MCF 10A (cell line): ENCODE measurements around the gene SMAD6. TPM values are rescaled to one million over a fixed set of nuclear protein-coding genes. Genes with fewer than 3 reads are reported as not detected.

Experiments used
- Bru-seq: library from RNA; stranded (reverse); fragments of 400-500 nt; gene quantifications from one replicate; lab custom pipeline; 2021; lab: Mats Ljungman, UMichigan
- BruChase-seq, 2 experiments: library from RNA; stranded (reverse); fragments of 400-500 nt; gene quantifications; one replicate each; lab custom pipeline; 2021; lab: Mats Ljungman, UMichigan
- BruUV-seq: library from RNA; stranded (reverse); fragments of 400-500 nt; replicated peaks from 2 replicates; lab custom pipeline; 2021; lab: Mats Ljungman, UMichigan
- CTCF ChIA-PET: fragments of 300-600 bp; sonication (Branson Sonifier 250); formaldehyde crosslinking; extraction: SDS; loops from one replicate; lab custom pipeline; 2021; ENCODE audit warnings: antibody characterized with exemption, inconsistent platforms; lab: Yijun Ruan, JAX
- POLR2A ChIA-PET: fragments of 300-600, 350-650 bp; sonication (Branson Sonifier 250); formaldehyde crosslinking; extraction: SDS; loops from one replicate; lab custom pipeline; 2020; ENCODE audit warnings: antibody characterized with exemption, inconsistent platforms; lab: Yijun Ruan, JAX
- DNase-seq: peaks from one replicate; pipeline ENCODE4 v3.0.0-alpha.2; 2018; ENCODE audit not compliant: unreplicated experiment
- H3K27ac Mint-ChIP-seq: one replicate; pipeline ENCODE4 v1.8.0; 2022; ENCODE audit warnings: mild to moderate bottlenecking, low read depth, mixed read lengths; ENCODE audit not compliant: unreplicated experiment
- H3K27me3 Mint-ChIP-seq: one replicate; pipeline ENCODE4 v1.8.0; 2022; ENCODE audit warnings: mixed read lengths; ENCODE audit not compliant: insufficient read depth, unreplicated experiment
- H3K36me3 Mint-ChIP-seq: one replicate; pipeline ENCODE4 v1.8.0; 2022; ENCODE audit warnings: mild to moderate bottlenecking, moderate library complexity, mixed read lengths; ENCODE audit not compliant: insufficient read depth, unreplicated experiment
- H3K4me1 Mint-ChIP-seq: one replicate; pipeline ENCODE4 v1.8.0; 2022; ENCODE audit warnings: mixed read lengths; ENCODE audit not compliant: insufficient read depth, unreplicated experiment
- H3K4me3 Mint-ChIP-seq: one replicate; pipeline ENCODE4 v1.8.0; 2022; ENCODE audit warnings: mild to moderate bottlenecking, moderate library complexity, mixed read lengths; ENCODE audit not compliant: unreplicated experiment
- H3K9me3 Mint-ChIP-seq: one replicate; pipeline ENCODE4 v1.8.0; 2022; ENCODE audit warnings: mixed read lengths; ENCODE audit not compliant: unreplicated experiment
- intact Hi-C: fragments of 100-400 bp; cut with micrococcal nuclease; formaldehyde crosslinking; loops from 2 replicates; pipeline ENCODE4 v1.14.1; 2022
- long read RNA-seq: library from polyadenylated mRNA; stranded (forward); transcript quantifications from one replicate; pipeline ENCODE4 v2.0.0, GENCODE V29; 2022
- total RNA-seq: library from RNA; stranded (reverse); gene quantifications from 2 replicates; pipeline ENCODE4 v1.2.3, GENCODE V29; 2022
- TF ChIP-seq, protein P1 (sequence below): fragments of 200-600 bp; IDR thresholded peaks from one replicate; pipeline ENCODE4 v1.8.0; 2022; ENCODE audit warnings: antibody characterized with exemption, mild to moderate bottlenecking; ENCODE audit not compliant: unreplicated experiment

Gene SMAD6
- total RNA-seq (not detected in 2 replicates), Bru-seq, nascent RNA (percentile 11 among the genes with signal in this experiment), BruChase-seq, experiment 1, labeled RNA remaining after a 6-hour chase (percentile 11 among the genes with signal in this experiment), BruChase-seq, experiment 2, labeled RNA remaining after a 2-hour chase (percentile 9 among the genes with signal in this experiment)
- long read RNA-seq, result 0 reads

- Mint-ChIP-seq H3K4me1 (peaks cover 12% of the 10 kb centered on the region), H3K9me3 (no peaks in the 10 kb centered on the region), H3K36me3 (no peaks in the 10 kb centered on the region), H3K27ac (no peak within 1 kb of the TSS), H3K4me3 (peak within 1 kb of the TSS; percentile 79), H3K27me3 (peaks cover 18% of the 10 kb centered on the region)
- intact Hi-C loops, result loop anchor here (5.0 kb wide), 1 partner anchor 150 kb away; no protein-coding TSS in a partner anchor
- ChIA-PET POLR2A (interaction anchor here (0.5 to 2.3 kb wide), 11 partner anchors 9 to 1344 kb away, joined by 3 to 8 read pairs (median 3); partner anchors contain the start of genes RPL4 and ZWILCH), CTCF (interaction anchor here (0.6 to 2.3 kb wide), 6 partner anchors 9 to 833 kb away, joined by 3 to 8 read pairs (median 3); partner anchors contain the start of gene RAB11A)
- BruUV-seq, result no TSS peak
- TF ChIP-seq, protein P1, sequence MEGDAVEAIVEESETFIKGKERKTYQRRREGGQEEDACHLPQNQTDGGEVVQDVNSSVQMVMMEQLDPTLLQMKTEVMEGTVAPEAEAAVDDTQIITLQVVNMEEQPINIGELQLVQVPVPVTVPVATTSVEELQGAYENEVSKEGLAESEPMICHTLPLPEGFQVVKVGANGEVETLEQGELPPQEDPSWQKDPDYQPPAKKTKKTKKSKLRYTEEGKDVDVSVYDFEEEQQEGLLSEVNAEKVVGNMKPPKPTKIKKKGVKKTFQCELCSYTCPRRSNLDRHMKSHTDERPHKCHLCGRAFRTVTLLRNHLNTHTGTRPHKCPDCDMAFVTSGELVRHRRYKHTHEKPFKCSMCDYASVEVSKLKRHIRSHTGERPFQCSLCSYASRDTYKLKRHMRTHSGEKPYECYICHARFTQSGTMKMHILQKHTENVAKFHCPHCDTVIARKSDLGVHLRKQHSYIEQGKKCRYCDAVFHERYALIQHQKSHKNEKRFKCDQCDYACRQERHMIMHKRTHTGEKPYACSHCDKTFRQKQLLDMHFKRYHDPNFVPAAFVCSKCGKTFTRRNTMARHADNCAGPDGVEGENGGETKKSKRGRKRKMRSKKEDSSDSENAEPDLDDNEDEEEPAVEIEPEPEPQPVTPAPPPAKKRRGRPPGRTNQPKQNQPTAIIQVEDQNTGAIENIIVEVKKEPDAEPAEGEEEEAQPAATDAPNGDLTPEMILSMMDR, result no peak
- DNase-seq, result peak; percentile 98
Observed at GRCh38 chr15:66702035-66702786, at the start of gene SMAD6. Gene SMAD6 (plus strand): TSS chr15:66702236. CDS start chr15:66703259, 1,023 bp downstream.

- no TSS peak for BruUV-seq
- H3K36me3 Mint-ChIP-seq, result no peaks in the 10 kb centered on the region
- H3K4me3 Mint-ChIP-seq, result no peak overlapping the region
- ChIA-PET CTCF (no interaction called here), POLR2A (no interaction called here)
- intact Hi-C loops, result no loop called here
- H3K27me3 Mint-ChIP-seq, result no peaks in the 10 kb centered on the region
- no peaks in the 10 kb centered on the region for H3K4me1 Mint-ChIP-seq
- no peak for DNase-seq
- TF ChIP-seq, protein P1, result no peak
- no peak overlapping the region for H3K27ac Mint-ChIP-seq
- H3K9me3 Mint-ChIP-seq, result no peaks in the 10 kb centered on the region
Observed at GRCh38 chr15:66652806-66653205, 49.2 kb upstream of the SMAD6 start.

DNA sequence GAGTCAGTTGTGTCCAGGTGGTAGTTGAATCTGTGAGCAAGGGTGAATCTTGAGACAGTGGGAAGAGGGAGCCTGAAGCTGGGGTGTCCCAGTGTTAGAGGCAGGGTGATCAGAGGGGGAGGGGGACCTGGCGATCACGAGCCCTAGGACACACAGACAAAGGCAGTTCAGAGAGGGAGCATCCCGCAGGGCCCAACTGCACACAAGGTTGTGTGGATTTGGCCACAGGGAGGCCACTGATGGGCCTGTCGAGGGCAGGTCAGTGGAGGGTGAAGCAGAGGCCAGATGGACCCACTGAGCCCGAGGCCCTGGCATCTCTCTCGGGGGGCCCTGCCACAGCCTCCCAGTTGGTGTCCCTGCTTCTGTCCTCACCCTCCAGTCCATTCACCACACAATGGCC, 48.6 kb upstream of the SMAD6 start:
- no peaks in the 10 kb centered on the region for H3K36me3 Mint-ChIP-seq
- no peak overlapping the region for H3K4me3 Mint-ChIP-seq
- TF ChIP-seq, protein P1, result no peak
- ChIA-PET CTCF (no interaction called here), POLR2A (no interaction called here)
- H3K4me1 Mint-ChIP-seq, result no peaks in the 10 kb centered on the region
- no peaks in the 10 kb centered on the region for H3K9me3 Mint-ChIP-seq
- BruUV-seq, result no TSS peak
- intact Hi-C loops, result no loop called here
- H3K27ac Mint-ChIP-seq, result no peak overlapping the region
- no peaks in the 10 kb centered on the region for H3K27me3 Mint-ChIP-seq
- DNase-seq, result no peak

DNA sequence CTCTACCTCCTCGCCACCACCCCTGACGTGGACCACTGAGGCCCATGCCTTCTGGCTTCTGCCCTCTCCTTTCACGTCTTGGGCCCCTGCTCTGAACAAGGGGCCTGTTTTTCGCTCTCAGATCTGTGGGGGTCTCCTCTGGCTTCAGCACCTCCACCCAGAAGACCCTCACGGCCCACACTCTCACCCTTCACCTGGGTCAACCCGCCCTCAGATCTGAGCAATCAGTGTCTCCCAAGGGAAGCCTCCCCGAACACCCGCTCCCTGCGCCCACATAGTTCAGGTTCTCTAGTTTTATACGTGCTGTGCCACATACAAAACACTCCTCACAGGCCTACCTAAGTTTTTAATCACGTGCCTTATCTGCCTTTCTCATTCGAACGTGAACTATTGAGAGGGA, 48.2 kb upstream of the SMAD6 start:
- BruUV-seq, result no TSS peak
- POLR2A ChIA-PET, result no interaction called here
- H3K27me3 Mint-ChIP-seq, result no peaks in the 10 kb centered on the region
- H3K4me1 Mint-ChIP-seq, result no peaks in the 10 kb centered on the region
- no peak for DNase-seq
- TF ChIP-seq, protein P1, result no peak
- no peak overlapping the region for H3K4me3 Mint-ChIP-seq
- CTCF ChIA-PET, result interaction anchor here (0.7 kb wide), 1 partner anchor 41 kb away, joined by 3 read pairs; no protein-coding TSS in a partner anchor
- intact Hi-C loops, result no loop called here
- no peaks in the 10 kb centered on the region for H3K36me3 Mint-ChIP-seq
- no peaks in the 10 kb centered on the region for H3K9me3 Mint-ChIP-seq
- no peak overlapping the region for H3K27ac Mint-ChIP-seq
